Ramos (cell line): Measurements from ENCODE around the gene UNC5A.

Experiments used
- in situ Hi-C: fragments of 300-500 bp; cut with MboI; formaldehyde crosslinking; loops from one replicate; pipeline ENCODE4 v1.14.3; 2022; ENCODE audit warnings: low sequenced_read_pairs; ENCODE audit not compliant: unreplicated experiment

Gene UNC5A

GRCh38 chr5:176908675-176909368, 98.5 kb downstream of the UNC5A start:
- in situ Hi-C loops, result no loop called here

DNA sequence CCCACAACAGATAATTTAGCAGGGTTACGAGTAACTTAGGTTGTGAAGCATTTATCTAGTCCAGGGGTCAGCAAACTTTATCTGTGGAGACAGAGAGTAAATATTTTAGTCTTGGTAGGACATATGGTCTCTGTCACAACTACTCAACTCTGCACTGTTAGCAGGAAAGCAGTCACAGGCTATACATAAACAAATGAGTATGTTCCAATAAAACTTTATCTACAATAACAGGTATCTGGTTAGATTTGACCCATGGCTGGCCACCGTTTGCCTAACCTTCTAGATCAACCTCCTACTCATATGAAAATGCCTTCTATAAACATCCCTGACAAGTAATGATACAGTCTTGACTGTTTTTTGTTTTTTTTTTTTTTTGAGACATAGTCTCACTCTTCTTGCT, 101.8 kb downstream of the UNC5A start:
- in situ Hi-C loops, result no loop called here

DNA sequence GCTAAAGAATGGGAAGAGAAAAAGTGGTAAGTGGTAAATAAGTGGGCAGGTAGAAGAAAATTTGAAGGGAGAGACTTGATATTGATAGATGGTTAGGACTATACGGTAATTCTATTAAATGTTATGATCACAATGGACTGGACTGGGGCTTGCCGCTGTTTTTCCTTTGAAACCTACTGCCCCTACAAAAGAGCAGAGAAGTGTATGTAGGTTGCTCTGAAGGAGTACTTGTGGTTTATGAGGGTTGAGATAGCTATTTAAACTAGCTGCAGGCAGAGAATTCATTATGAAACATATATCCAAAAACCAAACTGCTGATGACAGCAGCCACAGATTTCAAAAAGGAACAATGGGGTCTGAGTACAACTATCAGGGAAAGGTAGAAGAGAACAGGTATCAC, 105.5 kb downstream of the UNC5A start:
- in situ Hi-C loops, result no loop called here

DNA sequence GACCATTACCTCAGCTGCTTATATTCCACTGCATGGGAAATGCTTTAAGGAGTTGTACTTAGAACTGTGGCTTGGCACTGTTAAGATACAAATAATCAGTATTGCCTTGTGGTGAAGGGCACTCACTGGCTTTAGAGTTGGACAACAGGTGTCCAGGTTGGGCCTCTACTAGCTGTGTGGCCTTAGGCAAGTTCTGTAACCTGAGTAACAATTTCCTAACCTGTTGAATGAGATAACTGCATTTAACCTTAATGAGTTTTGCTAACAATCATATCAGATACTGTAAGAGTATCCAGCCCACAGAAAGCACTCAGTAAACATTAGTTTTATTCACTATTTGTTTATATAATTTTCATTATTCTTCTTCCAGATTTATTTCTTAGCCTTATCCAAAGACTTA, 106.0 kb downstream of the UNC5A start:
- in situ Hi-C loops, result no loop called here

- in situ Hi-C loops, result no loop called here
Measured at GRCh38 chr5:176918613-176919012, 108.3 kb downstream of the UNC5A start.

DNA sequence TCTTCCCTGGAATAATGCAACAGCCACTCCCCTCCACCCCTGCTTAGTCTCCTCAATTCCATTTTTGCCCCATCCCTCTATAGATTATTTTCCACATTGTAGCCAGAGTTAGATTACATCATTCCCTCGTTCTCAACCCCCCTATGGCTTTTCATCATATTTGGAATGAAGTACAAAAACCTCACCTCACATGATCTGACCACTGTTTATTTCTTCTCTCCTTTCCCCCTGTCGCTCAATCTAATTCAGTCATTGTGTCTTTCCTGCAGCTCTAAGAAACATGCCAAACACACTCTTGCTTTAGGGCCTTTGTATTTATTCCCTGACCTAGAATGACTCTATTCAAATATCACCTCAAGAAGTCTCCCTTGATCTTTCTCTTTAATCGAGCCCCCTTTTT, 111.4 kb downstream of the UNC5A start:
- in situ Hi-C loops, result no loop called here

- in situ Hi-C loops, result no loop called here
Measured at GRCh38 chr5:176922817-176923216, 112.5 kb downstream of the UNC5A start.

GRCh38 chr5:176927562-176927961, 117.2 kb downstream of the UNC5A start:
- in situ Hi-C loops, result no loop called here

- in situ Hi-C loops, result no loop called here
Measured at GRCh38 chr5:176929654-176930053, 119.3 kb downstream of the UNC5A start.
